HG02623 (cell line): ENCODE measurements around the gene CSF3R.
"Not testable (repeated sequence)": the region's sequence is repeated elsewhere in the genome, so short reads cannot be mapped to it uniquely, and the experiment has no call there.

Experiments used
- ATAC-seq: cut with Tn5 transposase; IDR thresholded peaks from one replicate; pipeline ENCODE4 v1.9.1; 2021; ENCODE audit warnings: moderate library complexity; ENCODE audit not compliant: unreplicated experiment

CSF3R gene

GRCh38 chr1:36513676-36514473 is 31.2 kb upstream of the CSF3R start:
- no peak for ATAC-seq

DNA sequence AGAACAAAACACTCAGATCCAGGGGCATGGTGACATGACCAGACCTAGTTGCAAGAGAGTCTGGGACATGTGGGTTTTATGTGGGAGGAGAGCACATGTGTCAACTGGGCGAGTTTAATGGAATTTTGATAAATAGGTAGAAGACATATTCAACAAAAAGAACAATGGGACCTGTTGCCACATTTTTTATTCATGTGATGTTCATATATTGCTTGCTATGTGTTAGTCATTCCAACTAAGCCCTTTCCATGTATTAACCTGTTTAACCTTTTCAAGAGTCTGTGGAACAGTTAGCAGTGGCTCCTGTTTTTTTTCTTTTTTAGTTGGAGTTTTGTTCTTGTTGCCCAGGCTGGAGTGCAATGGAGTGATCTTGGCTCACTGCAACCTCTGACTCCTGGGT is 30.1 kb upstream of the CSF3R start:
- ATAC-seq: no peak

DNA sequence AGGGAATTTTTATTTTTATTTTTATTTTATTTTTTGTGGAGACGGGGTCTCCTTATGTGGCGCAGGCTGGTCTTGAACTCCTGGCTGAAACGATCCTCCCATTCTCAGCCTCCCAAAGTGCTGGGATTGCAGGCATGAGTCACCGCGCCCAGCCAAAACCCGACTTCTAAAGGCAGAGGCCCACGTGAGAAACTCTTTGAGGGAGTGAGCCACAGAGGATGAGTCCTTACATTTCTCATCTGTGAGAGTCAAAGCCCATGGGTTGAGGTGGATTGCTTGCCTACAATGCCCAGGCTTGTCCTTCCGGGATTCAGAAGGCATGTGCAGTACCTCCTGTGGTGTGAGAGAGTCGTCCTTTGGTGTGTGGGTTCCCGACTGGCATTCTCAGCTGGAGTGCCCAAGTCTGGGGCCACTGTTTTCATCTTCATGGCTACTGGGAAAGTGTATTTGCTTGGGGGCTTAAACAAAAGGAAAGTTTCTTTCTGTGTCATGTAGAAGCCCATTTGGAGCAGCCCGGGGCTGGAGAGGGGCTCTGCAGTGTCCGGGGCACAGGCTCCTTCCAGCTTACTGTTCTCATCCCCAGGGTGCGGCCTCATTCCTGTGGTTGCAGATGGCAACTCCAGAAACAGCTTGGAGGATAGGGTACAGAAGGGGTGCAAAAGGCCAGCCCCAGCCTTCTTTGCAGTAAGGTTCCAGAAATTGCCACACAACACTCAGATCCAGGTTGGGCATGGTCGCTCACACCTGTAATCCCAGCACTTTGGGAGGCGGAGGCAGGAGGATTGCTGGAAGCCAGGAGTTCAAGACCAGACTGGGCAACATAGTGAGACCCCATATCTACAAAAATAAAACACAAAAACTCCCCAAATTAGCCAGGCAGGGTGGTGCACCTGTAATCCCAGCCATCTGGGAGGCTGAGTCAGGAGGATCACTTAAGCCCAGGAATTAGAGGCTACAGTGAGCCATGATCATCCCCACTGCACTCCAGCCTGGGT is 29.4 kb upstream of the CSF3R start:
- ATAC-seq: no peak

DNA sequence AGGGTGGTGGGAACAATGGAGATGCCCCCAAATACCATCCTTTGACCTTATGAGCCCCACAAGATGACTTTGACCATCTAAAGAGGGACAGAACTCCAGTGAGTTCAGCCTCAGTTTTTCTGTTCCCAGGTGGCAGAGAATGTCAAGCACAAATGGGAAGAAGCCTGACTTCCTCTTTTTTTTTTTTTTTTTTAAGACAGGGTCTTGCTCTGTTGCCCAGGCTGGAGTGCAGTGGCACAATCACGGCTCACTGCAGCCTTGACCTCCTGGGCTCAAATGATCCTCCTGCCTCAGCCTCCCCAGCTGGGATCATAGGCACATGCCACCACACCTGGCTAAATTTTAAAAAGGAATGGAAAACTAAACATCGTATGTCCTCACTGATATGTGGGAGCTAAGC is 28.5 kb upstream of the CSF3R start:
- not testable (repeated sequence) for ATAC-seq

- ATAC-seq: no peak
Measured at GRCh38 chr1:36510418-36510817, 27.7 kb upstream of the CSF3R start.

DNA sequence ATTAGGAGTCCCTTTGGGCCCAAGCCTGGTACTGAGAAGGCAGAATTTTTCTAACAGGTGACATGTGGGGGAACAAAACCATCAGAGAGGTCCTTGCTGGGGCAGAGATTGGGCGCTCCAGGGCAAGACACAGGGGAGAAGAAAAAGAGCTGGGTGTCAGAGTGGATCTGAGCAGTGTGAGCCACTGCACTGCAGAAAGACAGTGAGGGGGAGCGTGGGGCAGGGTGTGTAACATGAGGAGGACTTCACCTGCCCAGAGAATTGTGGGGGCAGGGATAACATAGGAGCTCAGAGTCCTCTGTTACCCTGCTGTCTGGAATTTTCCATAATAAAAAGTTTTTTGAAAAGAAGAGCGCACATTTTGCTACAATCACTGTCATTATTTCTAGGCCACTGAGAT is 25.5 kb upstream of the CSF3R start:
- no peak for ATAC-seq

DNA sequence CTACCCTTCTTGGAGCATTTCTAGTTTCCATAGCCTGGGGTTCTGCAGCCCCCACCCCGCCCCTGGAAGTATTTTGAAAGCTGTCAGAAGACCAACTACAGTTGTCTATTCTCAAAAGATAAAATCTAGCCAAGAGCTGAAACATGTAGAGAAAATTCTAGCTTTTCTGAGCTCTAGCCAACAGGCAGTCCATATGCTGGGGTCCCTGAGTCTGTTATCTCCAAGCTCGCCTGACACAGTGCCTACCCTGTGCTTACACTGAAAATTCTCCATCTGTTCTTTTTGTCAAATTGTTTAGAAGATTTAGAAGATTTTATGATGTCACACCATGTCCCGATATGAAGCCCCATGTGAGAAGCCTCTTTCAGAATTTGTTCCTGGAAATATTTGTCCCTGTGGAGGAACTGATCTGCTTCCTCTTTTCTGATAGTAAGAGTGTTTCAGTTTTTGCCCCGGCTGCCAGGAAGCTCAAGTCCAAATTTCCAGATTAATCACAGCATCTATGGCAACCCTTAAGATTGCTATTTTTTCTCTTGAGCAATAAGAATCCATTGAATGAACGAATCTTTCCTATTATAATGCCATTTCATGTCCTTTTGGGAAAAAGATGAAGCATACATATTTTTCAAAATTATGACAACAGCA is 23.7 kb upstream of the CSF3R start:
- no peak for ATAC-seq

DNA sequence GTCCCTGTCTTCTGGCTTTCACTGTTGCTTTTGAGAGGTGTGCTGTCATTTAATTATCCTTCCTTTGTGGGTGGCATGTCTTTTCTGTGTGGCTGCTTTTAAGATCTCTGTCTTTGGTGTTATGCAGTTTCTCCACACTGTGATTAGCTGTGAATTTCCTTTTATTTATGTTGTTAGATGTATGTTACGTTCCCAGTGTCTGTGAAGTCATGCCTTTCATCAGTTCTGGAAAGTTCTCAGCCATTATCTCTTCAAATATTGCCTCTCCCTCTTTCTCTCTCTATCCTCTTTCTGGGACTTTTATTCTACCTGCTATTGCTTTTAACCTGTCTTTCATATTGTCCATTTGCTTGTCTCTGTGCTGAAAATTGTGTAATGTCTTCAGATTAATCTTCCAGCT is 21.0 kb upstream of the CSF3R start:
- no peak for ATAC-seq

- no peak for ATAC-seq
Measured at GRCh38 chr1:36503159-36503558, 20.4 kb upstream of the CSF3R start.

GRCh38 chr1:36502616-36503015 is 19.9 kb upstream of the CSF3R start:
- no peak for ATAC-seq

GRCh38 chr1:36501911-36502310 is 19.2 kb upstream of the CSF3R start:
- not testable (repeated sequence) for ATAC-seq

- ATAC-seq: no peak
Measured at GRCh38 chr1:36497207-36497606, 14.5 kb upstream of the CSF3R start.

- no peak for ATAC-seq
Measured at GRCh38 chr1:36494971-36495370, 12.3 kb upstream of the CSF3R start.

DNA sequence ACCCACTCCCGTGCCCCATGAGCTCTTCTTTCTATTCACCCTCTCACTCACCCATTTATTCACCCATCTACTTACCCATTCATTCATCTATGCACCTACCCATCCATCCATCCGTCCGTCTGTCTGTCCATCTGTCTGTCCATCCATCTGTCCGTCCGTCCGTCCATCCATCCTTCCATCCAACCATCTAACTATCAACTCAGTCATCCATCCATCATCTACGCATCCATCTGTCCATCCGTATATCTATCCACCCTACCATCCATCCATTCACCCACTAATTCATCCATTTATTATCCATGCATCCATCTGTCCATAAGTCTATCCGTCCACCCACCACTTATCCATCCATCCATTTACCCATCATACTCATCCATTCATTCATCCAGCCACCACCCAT is 10.8 kb upstream of the CSF3R start:
- no peak for ATAC-seq

- ATAC-seq: no peak
Measured at GRCh38 chr1:36492491-36492890, 9.8 kb upstream of the CSF3R start.

GRCh38 chr1:36489258-36490051 is 6.7 kb upstream of the CSF3R start:
- not testable (repeated sequence) for ATAC-seq

- ATAC-seq: no peak
Measured at GRCh38 chr1:36487906-36488305, 5.2 kb upstream of the CSF3R start.

DNA sequence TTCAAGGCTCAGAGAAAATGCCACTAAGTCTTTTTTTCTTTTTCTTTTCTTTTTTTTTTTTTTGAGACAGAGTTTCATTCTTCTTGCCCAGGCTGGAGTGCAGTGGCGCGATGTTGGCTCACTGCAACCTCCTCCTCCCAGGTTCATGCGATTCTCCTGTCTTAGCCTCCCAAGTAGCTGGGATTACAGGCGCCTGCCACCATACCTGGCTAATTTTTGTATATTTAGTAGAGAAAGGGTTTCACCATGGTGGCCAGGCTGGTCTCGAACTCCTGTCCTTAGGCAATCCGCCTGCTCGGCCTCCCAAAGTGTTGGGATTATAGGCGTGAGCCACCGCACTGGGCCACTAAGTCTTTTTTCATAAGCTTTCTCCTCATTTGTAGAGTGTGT is 4.6 kb upstream of the CSF3R start:
- not testable (repeated sequence) for ATAC-seq

DNA sequence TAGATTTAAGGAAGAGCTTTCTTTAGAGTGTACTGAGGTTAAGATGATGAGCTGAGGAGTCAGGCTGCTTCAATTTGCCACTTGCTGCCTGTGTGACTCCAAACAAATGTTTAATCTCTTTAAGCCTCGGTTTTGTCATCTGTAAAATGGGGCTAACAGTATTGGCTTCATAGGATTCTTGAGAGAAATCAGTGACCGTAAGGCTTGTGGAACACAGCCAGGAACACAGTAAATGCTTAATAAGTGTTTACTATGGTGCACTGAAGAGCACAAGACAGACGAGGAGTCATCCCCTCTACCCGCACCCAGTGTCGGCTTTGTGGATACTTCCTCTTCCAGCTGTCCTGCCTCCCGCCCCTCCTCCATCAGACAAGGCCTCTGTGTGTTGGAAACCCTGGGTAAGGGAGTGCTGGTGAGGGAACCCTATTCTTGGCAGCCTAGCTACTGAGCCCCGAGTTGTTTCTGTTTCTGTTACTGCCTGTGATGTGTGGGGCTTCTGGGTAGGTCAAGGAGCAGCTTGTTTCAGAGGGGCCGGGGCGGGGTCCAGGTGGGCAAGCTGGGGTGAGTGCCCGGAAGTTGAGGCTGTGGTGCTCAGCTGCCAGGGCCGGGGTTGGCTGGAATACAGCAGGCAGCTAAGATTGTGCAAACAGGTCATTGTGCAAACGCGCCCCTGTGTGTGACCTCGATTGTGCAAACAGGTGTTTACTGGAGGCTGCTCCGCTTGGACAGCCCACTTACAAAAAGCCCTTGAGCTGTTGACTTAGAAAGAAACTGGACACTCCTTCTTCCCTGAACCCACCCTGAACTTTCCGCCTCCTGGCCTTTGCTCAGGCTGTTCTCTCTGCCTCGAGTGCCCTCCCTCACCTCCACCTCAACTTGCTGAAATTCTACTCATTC is 4.0 kb upstream of the CSF3R start:
- no peak for ATAC-seq

- no peak for ATAC-seq
Measured at GRCh38 chr1:36486093-36486438, 3.4 kb upstream of the CSF3R start.
